GM12891 (cell line): ENCODE results near the gene BEGAIN.

Experiments
- DNase-seq: peaks from one replicate; pipeline ENCODE4 v3.0.0; 2011; ENCODE audit warnings: low spot score; ENCODE audit not compliant: insufficient read length
- FAIRE-seq: peaks from 2 replicates; lab custom pipeline; 2011; peaks lifted over from hg19 to GRCh38; lab: Jason Lieb, UNC
- PAX5 ChIP-seq: IDR thresholded peaks from 2 replicates; pipeline ENCODE4 v1.6.1; 2011; ENCODE audit warnings: low read length, moderate library complexity, mild to moderate bottlenecking; ENCODE audit not compliant: insufficient read depth, severe bottlenecking
- POLR2A ChIP-seq: IDR thresholded peaks from 2 replicates; pipeline ENCODE4 v1.6.1; 2011; ENCODE audit warnings: low read depth, low read length, control low read depth
- POLR2AphosphoS5 ChIP-seq: IDR thresholded peaks from 2 replicates; pipeline ENCODE4 v1.6.1; 2011; ENCODE audit warnings: low read depth, low read length, control low read depth
- POU2F2 ChIP-seq: IDR thresholded peaks from 2 replicates; pipeline ENCODE4 v1.6.1; 2011; ENCODE audit warnings: low read depth, mild to moderate bottlenecking, control low read depth, low read length, moderate library complexity
- SPI1 ChIP-seq: IDR thresholded peaks from 2 replicates; pipeline ENCODE4 v1.6.1; 2011; ENCODE audit warnings: low read depth, low read length, control low read depth
- TAF1 ChIP-seq: IDR thresholded peaks from 2 replicates; pipeline ENCODE4 v1.6.1; 2011; ENCODE audit warnings: low read depth, low read length, control low read depth

Gene BEGAIN

GRCh38 chr14:100534528-100535286 is 52.5 kb downstream of the BEGAIN start:
- TF ChIP-seq POLR2A (no peak), PAX5 (no peak), SPI1 (no peak), TAF1 (no peak)

GRCh38 chr14:100533656-100534485 is 53.3 kb downstream of the BEGAIN start:
- TF ChIP-seq PAX5 (no peak), POLR2AphosphoS5 (no peak), TAF1 (no peak), POU2F2 (no peak), POLR2A (no peak), SPI1 (no peak)
- FAIRE-seq (no peak), DNase-seq (peak; percentile 12)

More at GRCh38 chr14:100534528-100535286, 52.5 kb downstream of the BEGAIN start:
- FAIRE-seq (no peak), DNase-seq (peak; percentile 6)

- no peak for TF ChIP-seq POU2F2
- TF ChIP-seq POLR2A, result no peak
- no peak for TF ChIP-seq TAF1
- TF ChIP-seq SPI1, result no peak
- TF ChIP-seq PAX5, result no peak
- TF ChIP-seq POLR2AphosphoS5, result no peak
- FAIRE-seq (no peak), DNase-seq (no peak)
Measured at GRCh38 chr14:100532906-100533655, 54.1 kb downstream of the BEGAIN start.

- FAIRE-seq (no peak), DNase-seq (no peak)
- TF ChIP-seq PAX5, result no peak
Measured at GRCh38 chr14:100532154-100532861, 54.9 kb downstream of the BEGAIN start.

- DNase-seq, result no peak
- FAIRE-seq, result no peak
- no peak for TF ChIP-seq POU2F2
- TF ChIP-seq POLR2A, result no peak
- TF ChIP-seq TAF1, result no peak
- TF ChIP-seq POLR2AphosphoS5, result no peak
- no peak for TF ChIP-seq PAX5
- no peak for TF ChIP-seq SPI1
Measured at GRCh38 chr14:100531152-100532121, 55.8 kb downstream of the BEGAIN start.

- TF ChIP-seq POU2F2 (no peak), TAF1 (no peak), POLR2AphosphoS5 (no peak), SPI1 (no peak), PAX5 (no peak), POLR2A (no peak)
- FAIRE-seq (no peak), DNase-seq (no peak)
Measured at GRCh38 chr14:100530270-100531072, 56.7 kb downstream of the BEGAIN start.

- no peak for DNase-seq
- TF ChIP-seq TAF1, result no peak
- TF ChIP-seq POLR2AphosphoS5, result no peak
- no peak for TF ChIP-seq PAX5
- TF ChIP-seq POLR2A, result no peak
- TF ChIP-seq POU2F2, result no peak
- no peak for TF ChIP-seq SPI1
- no peak for FAIRE-seq
Measured at GRCh38 chr14:100529561-100530031, 57.6 kb downstream of the BEGAIN start.
